Measurements from ENCODE around the gene PRKAR1B.

PRKAR1B gene

GRCh38 chr7:729140-730000 is 2.3 kb upstream of the PRKAR1B start:
- Histone ChIP-seq H3K4me3 (ENCODE audit: low read depth, low read length) (no peak overlapping the region), H3K9me3 (ENCODE audit: control insufficient read depth, insufficient read depth, low read depth, low read length) (no peaks in the 10 kb centered on the region), H3K4me1 (ENCODE audit: control insufficient read depth, insufficient read depth, low read length) (no peaks in the 10 kb centered on the region), H3K27ac (ENCODE audit: extremely low read depth, low read depth, low read length) (no peak overlapping the region), H3K36me3 (ENCODE audit: control insufficient read depth in 2 of 2, insufficient read depth in 1 of 2, low read length in 2 of 2) (peaks cover 0 to 43% of the 10 kb centered on the region in 2 experiments; a peak in 2 of 3 replicates)
- CTCF ChIA-PET: interaction anchor here (0.6 kb wide), 1 partner anchor 366 kb away, joined by 3 read pairs; no protein-coding TSS in a partner anchor
- POLR2A ChIA-PET: no interaction called here
- TF ChIP-seq ZNF169 (tag by site-specific recombination; IDR thresholded peaks at IDR 0.05): no peak
- TF ChIP-seq ZNF121 (tag by site-specific recombination; IDR thresholded peaks at IDR 0.05): no peak
- no peak for TF ChIP-seq ZBTB49 (tag by site-specific recombination; IDR thresholded peaks at IDR 0.05; ENCODE audit: low read depth)
- no peak for TF ChIP-seq MZF1 (tag by site-specific recombination; IDR thresholded peaks at IDR 0.05; ENCODE audit: borderline replicate concordance)
- TF ChIP-seq KLF17 (tag by site-specific recombination; IDR thresholded peaks at IDR 0.05): no peak
- TF ChIP-seq ZNF274 (IDR thresholded peaks at IDR 0.05; ENCODE audit: low read length): no peak
- TF ChIP-seq ZNF274 (tag by site-specific recombination; IDR thresholded peaks at IDR 0.05; ENCODE audit: borderline replicate concordance): no peak
- no peak for TF ChIP-seq ZNF560 (tag by site-specific recombination; IDR thresholded peaks at IDR 0.05; ENCODE audit: borderline replicate concordance)
- TF ChIP-seq ZNF416 (tag by site-specific recombination; IDR thresholded peaks at IDR 0.05): no peak
- no peak for TF ChIP-seq REST (tag by site-specific recombination; IDR thresholded peaks at IDR 0.05)
- no peak for TF ChIP-seq KLF16 (tag by site-specific recombination; IDR thresholded peaks at IDR 0.05)
- TF ChIP-seq IKZF3 (tag by site-specific recombination; IDR thresholded peaks at IDR 0.05): no peak
- TF ChIP-seq PRDM4 (tag by site-specific recombination; IDR thresholded peaks at IDR 0.05): no peak
- no peak for TF ChIP-seq TRIM28 (IDR thresholded peaks at IDR 0.05; ENCODE audit: borderline replicate concordance, low read length)

GRCh38 chr7:728602-729001 is 1.5 kb upstream of the PRKAR1B start:
- Histone ChIP-seq H3K36me3 (ENCODE audit: control insufficient read depth in 2 of 2, insufficient read depth in 1 of 2, low read length in 2 of 2) (peaks cover 0 to 38% of the 10 kb centered on the region in 2 experiments; a peak in 2 of 3 replicates), H3K4me3 (ENCODE audit: low read depth, low read length) (no peak overlapping the region), H3K27ac (ENCODE audit: extremely low read depth, low read depth, low read length) (no peak overlapping the region), H3K9me3 (ENCODE audit: control insufficient read depth, insufficient read depth, low read depth, low read length) (no peaks in the 10 kb centered on the region), H3K4me1 (ENCODE audit: control insufficient read depth, insufficient read depth, low read length) (no peaks in the 10 kb centered on the region)
- POLR2A ChIA-PET: no interaction called here
- CTCF ChIA-PET: interaction anchor here (0.6 to 0.7 kb wide), 2 partner anchors 365 to 407 kb away, joined by 3 read pairs; no protein-coding TSS in a partner anchor
- TF ChIP-seq EGR2 (tag by site-specific recombination; IDR thresholded peaks at IDR 0.05; ENCODE audit: low read depth) (no peak), ZNF629 (tag by site-specific recombination; IDR thresholded peaks at IDR 0.05) (no peak), ZNF521 (tag by site-specific recombination; IDR thresholded peaks at IDR 0.05) (no peak), ZNF266 (tag by site-specific recombination; IDR thresholded peaks at IDR 0.05; ENCODE audit: low read depth) (no peak), ZSCAN23 (tag by site-specific recombination; IDR thresholded peaks at IDR 0.05) (no peak), BCL11A (tag by site-specific recombination; IDR thresholded peaks at IDR 0.05; ENCODE audit: low read depth) (no peak), PATZ1 (tag by site-specific recombination; IDR thresholded peaks at IDR 0.05) (no peak), ZFP41 (tag by site-specific recombination; IDR thresholded peaks at IDR 0.05; ENCODE audit: borderline replicate concordance) (no peak)
